VCaP (cell line): ENCODE results near the gene FAM107A.

ENCODE experiments used
- H3K27ac ChIP-seq: fragments of 450-650 bp; 2 replicates; pipeline ENCODE4 v1.5.1; 2017
- CTCF ChIP-seq: fragments of 450-650 bp; conservative IDR thresholded peaks from 2 replicates; pipeline ENCODE4 v1.5.1; 2017; ENCODE audit warnings: mild to moderate bottlenecking, moderate library complexity

The FAM107A gene

GRCh38 chr3:58607816-58608215 is 30.6 kb upstream of the FAM107A start:
- no peak overlapping the region for H3K27ac ChIP-seq
- no peak for TF ChIP-seq CTCF

- no peak overlapping the region for H3K27ac ChIP-seq
- no peak for TF ChIP-seq CTCF
Measured at GRCh38 chr3:58606693-58607092, 29.5 kb upstream of the FAM107A start.

GRCh38 chr3:58604031-58604430 is 26.8 kb upstream of the FAM107A start:
- no peak overlapping the region for H3K27ac ChIP-seq
- TF ChIP-seq CTCF: no peak

- no peak for TF ChIP-seq CTCF
- H3K27ac ChIP-seq: no peak overlapping the region
Measured at GRCh38 chr3:58603606-58604005, 26.4 kb upstream of the FAM107A start.

- no peak overlapping the region for H3K27ac ChIP-seq
- no peak for TF ChIP-seq CTCF
Measured at GRCh38 chr3:58597770-58598310, 20.6 kb upstream of the FAM107A start.

- no peak for TF ChIP-seq CTCF
- H3K27ac ChIP-seq: no peak overlapping the region
Measured at GRCh38 chr3:58596834-58597518, 19.8 kb upstream of the FAM107A start.

GRCh38 chr3:58594117-58594516 is 16.9 kb upstream of the FAM107A start:
- no peak overlapping the region for H3K27ac ChIP-seq
- no peak for TF ChIP-seq CTCF
